IMR-90 (cell line): ENCODE measurements around the gene IRGQ. TPM values are rescaled to one million over a fixed set of nuclear protein-coding genes. Genes with fewer than 3 reads are reported as not detected.

ENCODE experiments used
- ATAC-seq: fragments of 200-7000 bp; cut with Tn5 transposase; 2 replicates; pipeline ENCODE4 v1.9.1; 2020; ENCODE audit warnings: low read depth, mild to moderate bottlenecking, moderate library complexity
- BruUV-seq: library from RNA; stranded (reverse); fragments of 400-500 nt; replicated peaks from 2 replicates; lab custom pipeline; 2021; lab: Mats Ljungman, UMichigan
- CTCF ChIA-PET: fragments of 300-600 bp; formaldehyde crosslinking; extraction: SDS; loops from one replicate; lab custom pipeline; 2021; ENCODE audit warnings: antibody characterized with exemption; lab: Yijun Ruan, JAX
- POLR2A ChIA-PET: fragments of 300-600 bp; sonication (Branson Sonifier 250); formaldehyde crosslinking; loops from one replicate; lab custom pipeline; 2022; ENCODE audit warnings: antibody characterized with exemption; ENCODE audit not compliant: unreplicated experiment; lab: Charles Lee
- DNase-seq: peaks from one replicate; pipeline ENCODE4 v3.0.0; 2013
- H2AFZ ChIP-seq: replicated peaks from 2 replicates; pipeline ENCODE3; 2013; ENCODE audit warnings: low read length, mild to moderate bottlenecking; ENCODE audit not compliant: poor library complexity
- H2AK5ac ChIP-seq: 2 replicates; pipeline ENCODE4 v1.6.1; 2013; ENCODE audit warnings: low read depth, low read length, inconsistent platforms
- H2AK9ac ChIP-seq: replicated peaks from 2 replicates; pipeline ENCODE3; 2013; ENCODE audit warnings: mild to moderate bottlenecking, low read depth, low read length, moderate library complexity; ENCODE audit not compliant: poor library complexity
- H2BK120ac ChIP-seq: 2 replicates; pipeline ENCODE4 v1.6.1; 2013; ENCODE audit warnings: low read depth, low read length, inconsistent platforms
- H2BK15ac ChIP-seq: 3 replicates; pipeline ENCODE4 v1.6.1; 2013; ENCODE audit warnings: low read depth, low read length, inconsistent platforms
- H2BK20ac ChIP-seq: 2 replicates; pipeline ENCODE4 v1.6.1; 2013; ENCODE audit warnings: low read depth, mild to moderate bottlenecking, inconsistent platforms, low read length, moderate library complexity
- H2BK5ac ChIP-seq: 2 replicates; pipeline ENCODE4 v1.6.1; 2013; ENCODE audit warnings: mild to moderate bottlenecking, low read depth, low read length, inconsistent platforms; ENCODE audit not compliant: poor library complexity, severe bottlenecking
- H3K14ac ChIP-seq: replicated peaks from 2 replicates; pipeline ENCODE4 v1.6.1; 2013; ENCODE audit warnings: low read depth, low read length, inconsistent platforms
- H3K18ac ChIP-seq: 2 replicates; pipeline ENCODE4 v1.6.1; 2013; ENCODE audit warnings: low read depth, low read length, control low read depth
- H3K23ac ChIP-seq: 2 replicates; pipeline ENCODE4 v1.6.1; 2013; ENCODE audit warnings: low read depth, low read length, inconsistent platforms
- H3K27ac ChIP-seq: 2 replicates; pipeline ENCODE4 v1.5.1; 2013; ENCODE audit warnings: mild to moderate bottlenecking, control low read depth, low read length; ENCODE audit not compliant: insufficient read depth
- H3K27me3 ChIP-seq: 2 replicates; pipeline ENCODE4 v1.6.1; 2013; ENCODE audit warnings: low read length; ENCODE audit not compliant: control insufficient read depth, insufficient read depth
- H3K36me3 ChIP-seq: 2 replicates; pipeline ENCODE4 v1.6.1; 2013; ENCODE audit warnings: low read length, mixed read lengths; ENCODE audit not compliant: control insufficient read depth, insufficient read depth
- H3K4ac ChIP-seq: 2 replicates; pipeline ENCODE4 v1.6.1; 2013; ENCODE audit warnings: low read depth, low read length, inconsistent platforms
- H3K4me1 ChIP-seq: 2 replicates; pipeline ENCODE4 v1.6.1; 2013; ENCODE audit warnings: low read length, mixed read lengths; ENCODE audit not compliant: control insufficient read depth, insufficient read depth
- H3K4me2 ChIP-seq: 2 replicates; pipeline ENCODE4 v1.6.1; 2013; ENCODE audit warnings: low read depth, mild to moderate bottlenecking, control low read depth, low read length, moderate library complexity
- H3K4me3 ChIP-seq: 2 replicates; pipeline ENCODE4 v1.5.1; 2013; ENCODE audit warnings: low read depth, mild to moderate bottlenecking, control low read depth, low read length, moderate library complexity; ENCODE audit not compliant: insufficient read depth
- H3K56ac ChIP-seq: 2 replicates; pipeline ENCODE4 v1.6.1; 2013; ENCODE audit warnings: low read length, inconsistent platforms; ENCODE audit not compliant: insufficient read depth; ENCODE audit errors: extremely low read depth
- H3K79me1 ChIP-seq, 2 experiments: 2 replicates each; pipeline ENCODE4 v1.6.1; 2013; ENCODE audit warnings: low read length in 2 of 2, inconsistent platforms in 1 of 2, low read depth in 1 of 2
- H3K9ac ChIP-seq: 2 replicates; pipeline ENCODE4 v1.6.1; 2013; ENCODE audit warnings: low read depth, low read length, control low read depth
- H3K9me1 ChIP-seq: 2 replicates; pipeline ENCODE4 v1.6.1; 2013; ENCODE audit warnings: low read length, inconsistent platforms; ENCODE audit not compliant: insufficient read depth
- H3K9me3 ChIP-seq: 2 replicates; pipeline ENCODE4 v1.6.1; 2013; ENCODE audit warnings: low read length; ENCODE audit not compliant: control insufficient read depth, insufficient read depth
- H4K20me1 ChIP-seq: 2 replicates; pipeline ENCODE4 v1.6.1; 2013; ENCODE audit warnings: low read length, inconsistent platforms; ENCODE audit not compliant: insufficient read depth
- H4K5ac ChIP-seq: 2 replicates; pipeline ENCODE4 v1.6.1; 2013; ENCODE audit warnings: mild to moderate bottlenecking, low read depth, low read length, control low read depth
- H4K8ac ChIP-seq, 2 experiments: 2 replicates each; pipeline ENCODE4 v1.6.1; 2013; ENCODE audit warnings: low read depth in 2 of 2, low read length in 2 of 2, control low read depth in 1 of 2, inconsistent platforms in 1 of 2
- H4K91ac ChIP-seq: 2 replicates; pipeline ENCODE4 v1.6.1; 2013; ENCODE audit warnings: low read depth, low read length, inconsistent platforms; ENCODE audit not compliant: insufficient read depth
- NFE2L2 ChIP-seq: fragments of 150-350 bp; IDR thresholded peaks from 2 replicates; pipeline ENCODE4 v1.6.1; 2016; ENCODE audit warnings: low read depth, mild to moderate bottlenecking, low read length
- POLR2A ChIP-seq: IDR thresholded peaks from 2 replicates; pipeline ENCODE4 v1.6.1; 2012; ENCODE audit warnings: mild to moderate bottlenecking, low read depth, low read length
- RCOR1 ChIP-seq: IDR thresholded peaks from 2 replicates; pipeline ENCODE4 v1.6.1; 2012; ENCODE audit warnings: mild to moderate bottlenecking, low read length, improper control_type of control experiment; ENCODE audit not compliant: insufficient replicate concordance
- RFX5 ChIP-seq: IDR thresholded peaks from 2 replicates; pipeline ENCODE4 v1.8.0; 2012; ENCODE audit warnings: low read depth, mild to moderate bottlenecking, low read length, moderate library complexity
- WGBS, 2 experiments: methylation state at CpG; one replicate each; pipeline versions ENCODE4 v1.1.5 to v1.1.7; 2013; ENCODE audit warnings: missing lambda C conversion rate in 2 of 2; ENCODE audit not compliant: insufficient read length in 1 of 2; ENCODE audit errors: extremely low coverage in 2 of 2; 5-methylcytosine and 5-hydroxymethylcytosine counted together
- dilution Hi-C: fragments of 300-500 bp; cut with HindIII; formaldehyde crosslinking; loops from one replicate; pipeline ENCODE4 v1.14.3; 2018; ENCODE audit warnings: low sequenced_read_pairs; ENCODE audit not compliant: unreplicated experiment
- in situ Hi-C: fragments of 300-500 bp; cut with MboI; formaldehyde crosslinking; loops from 3 replicates; pipeline ENCODE4 v1.14.3; 2019; ENCODE audit warnings: low sequenced_read_pairs, inconsistent platforms, mixed read lengths
- intact Hi-C: fragments of 100-400 bp; cut with micrococcal nuclease; formaldehyde crosslinking; loops from 2 replicates; pipeline ENCODE4 v1.10.0; 2022
- polyA plus RNA-seq, 3 experiments: library from polyadenylated mRNA; depleted of rRNA; stranded (reverse); fragments of >200 nt; gene quantifications; 2 replicates each; pipeline ENCODE4 v1.2.3, GENCODE V29; 2012; ENCODE audit warnings: low replicate concordance in 1 of 3
- total RNA-seq: library from RNA; depleted of rRNA; stranded (reverse); fragments of >200 nt; gene quantifications from 2 replicates; pipeline ENCODE4 v1.2.3, GENCODE V29; 2012

The IRGQ gene
- total and polyA plus RNA-seq, 2 of the 4 experiments (the other 2 are of a cell fraction) = 9.0 to 9.9 TPM

DNA sequence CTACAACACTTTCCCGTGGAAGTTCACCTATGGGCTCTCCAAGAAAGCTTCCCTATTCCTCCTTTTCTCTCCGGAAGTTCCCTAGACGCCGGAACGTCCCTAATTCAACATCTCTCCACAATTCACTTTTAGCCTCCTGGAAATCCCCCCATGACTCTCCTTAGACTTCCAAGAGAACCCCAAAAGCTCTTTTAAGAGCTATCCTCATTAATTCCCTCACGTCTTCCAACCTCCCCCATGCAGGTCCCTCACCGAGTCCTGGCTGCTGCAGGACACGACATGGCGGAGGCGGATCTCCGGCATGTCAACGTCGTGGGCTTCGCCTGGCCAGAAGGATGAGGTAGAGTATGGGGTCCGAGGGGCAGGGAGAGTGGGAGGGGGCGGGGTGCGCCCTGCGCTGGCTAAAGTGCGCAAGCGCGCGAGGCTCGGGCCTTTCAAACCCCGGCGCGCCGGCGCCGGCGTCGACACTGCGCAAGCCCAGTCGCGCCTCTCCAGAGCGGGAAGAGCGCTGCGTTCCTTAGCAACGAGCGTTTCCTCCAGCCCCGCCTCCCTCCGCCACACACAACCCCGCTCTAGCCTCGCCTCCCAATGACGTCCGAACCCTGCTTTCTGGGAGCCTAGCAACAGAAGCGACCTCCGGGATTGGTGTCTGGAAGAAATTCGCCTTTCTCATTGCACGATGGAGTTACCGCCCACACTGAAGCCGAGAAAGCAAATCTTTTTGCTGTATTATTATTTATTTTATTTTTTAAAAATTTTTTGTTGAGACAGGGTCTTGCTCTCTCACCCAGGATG lies 20.6 kb downstream of the IRGQ start, which contains the start of the genes PINLYP and XRCC1 (continued):
- TF ChIP-seq POLR2A = peak; percentile 58; the same call in 1 of the 2 replicates
- TF ChIP-seq RCOR1 = no peak

DNA sequence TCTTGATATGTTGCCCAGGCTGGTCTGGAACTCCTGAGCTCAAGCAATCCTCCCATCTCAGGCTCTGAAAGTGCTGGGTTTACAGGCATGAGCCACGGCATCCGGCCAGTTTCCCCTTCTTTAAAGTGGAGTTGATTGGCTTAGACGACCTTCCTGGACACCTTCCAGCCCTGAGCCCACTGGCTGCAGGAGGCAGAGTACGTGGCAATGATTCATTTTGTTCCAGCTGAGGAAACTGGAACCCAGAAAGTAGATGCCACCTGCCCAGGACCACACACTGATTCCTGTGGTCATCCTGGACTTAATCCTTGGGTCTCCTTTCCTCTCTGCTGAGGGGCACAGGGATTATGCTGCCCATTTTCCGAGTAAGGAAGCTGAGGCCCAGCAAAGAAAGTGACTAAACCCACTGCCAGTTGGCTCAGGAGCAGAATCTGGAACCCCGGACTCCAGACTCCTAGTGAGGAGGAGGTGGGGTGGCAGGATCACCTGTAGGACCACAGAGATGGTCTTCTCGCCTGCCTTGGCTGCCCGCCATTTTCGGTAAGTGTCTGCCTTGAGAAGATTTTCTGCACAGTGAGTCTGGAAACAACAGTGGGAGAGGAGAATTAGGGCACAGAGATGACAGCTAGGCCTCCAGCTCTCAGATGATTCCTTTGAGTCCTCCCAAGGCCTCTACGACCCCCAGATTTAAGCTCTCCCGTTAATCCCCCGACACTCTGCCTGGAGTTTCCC lies 21.3 kb downstream of the IRGQ start:
- Histone ChIP-seq H3K56ac (peak overlapping the region; percentile 74; the same call in 1 of the 2 replicates), H4K20me1 (no peaks in the 10 kb centered on the region), H3K36me3 (0 out of 2 replicates have a peak, but pooled peaks cover 1% of the 10 kb centered on the region), H3K23ac (peak overlapping the region; percentile 66; the same call in 1 of the 2 replicates), H2BK5ac (peak overlapping the region; percentile 82), H3K14ac (peak overlapping the region; percentile 95), H2BK20ac (no peak overlapping the region), H2BK15ac (no peak overlapping the region), H3K4me3 (peak overlapping the region; percentile 71), H2BK120ac (0 out of 2 replicates have a peak overlapping the region, but pooled peaks have one; percentile 57), H3K27me3 (no peaks in the 10 kb centered on the region), H2AK9ac (peak overlapping the region; percentile 94), H2AFZ (peak overlapping the region; percentile 98), H3K79me1 (peaks cover 27 to 52% of the 10 kb centered on the region in 2 experiments), H3K9me3 (no peaks in the 10 kb centered on the region), H3K18ac (no peak overlapping the region), H4K5ac (no peak overlapping the region; the same call in 1 of the 2 replicates), H3K9ac (peak overlapping the region; percentile 96), H3K27ac (peak overlapping the region; percentile 90), H3K4me2 (peak overlapping the region; percentile 71), H3K4ac (peak overlapping the region; percentile 96), H4K91ac (peak overlapping the region; percentile 54), H4K8ac (peak overlapping the region; percentile 78 to 92; a peak in 3 of 4 replicates), H3K4me1 (peaks cover 5% of the 10 kb centered on the region), H2AK5ac (peak overlapping the region; percentile 88), H3K9me1 (peaks cover 6% of the 10 kb centered on the region; the same call in 1 of the 2 replicates)
- intact Hi-C loops = loop anchor here (1.0 kb wide), 1 partner anchor 22 kb away; the partner anchor contains the start of genes IRGQ and ZNF576
- 24% methylated on average over 3 of the region's 12 CpGs; no CpG with 5 or more reads in 1 of the 2 experiments for WGBS, 2 experiments
- POLR2A ChIA-PET = no interaction called here
- no peak for TF ChIP-seq RFX5
- no peak for TF ChIP-seq POLR2A
- no peak for TF ChIP-seq NFE2L2
- no TSS peak for BruUV-seq
- CTCF ChIA-PET = interaction anchor here (1.0 kb wide), 1 partner anchor 19 kb away, joined by 3 read pairs; no protein-coding TSS in a partner anchor
- no peak for ATAC-seq
- in situ Hi-C loops = no loop called here
- dilution Hi-C loops = no loop called here
- DNase-seq = peak; percentile 35
